ENCODE measurements around the gene AK2.
"Not testable (repeated sequence)": the region's sequence is repeated elsewhere in the genome, so short reads cannot be mapped to it uniquely, and the experiment has no call there.

AK2 gene

DNA sequence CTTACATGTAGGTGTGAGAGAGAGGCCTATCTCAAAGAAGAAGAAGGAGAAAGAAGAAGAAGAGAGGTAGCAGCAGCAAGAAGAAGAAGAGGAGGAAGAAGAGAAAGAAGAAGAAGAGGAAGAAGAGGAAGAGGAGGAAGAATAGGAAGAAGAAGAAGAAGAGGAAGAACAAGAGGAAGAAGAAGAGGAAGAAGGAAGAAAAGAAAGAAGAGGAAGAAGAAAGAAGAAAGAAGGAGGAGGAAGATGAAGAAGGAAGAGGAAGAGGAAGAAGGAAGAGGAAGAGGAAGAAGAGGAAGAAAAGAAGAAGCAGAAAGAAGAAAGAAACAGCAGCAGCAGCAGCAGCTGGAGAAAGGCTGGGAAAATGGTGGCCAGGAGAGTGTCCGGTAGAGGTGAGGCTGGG is 33.9 kb upstream of the AK2 start:
- TF ChIP-seq EZH2phosphoT487 (IDR thresholded peaks at IDR 0.05; ENCODE audit: borderline replicate concordance, low read length), result no peak
- TF ChIP-seq, protein P1, sequence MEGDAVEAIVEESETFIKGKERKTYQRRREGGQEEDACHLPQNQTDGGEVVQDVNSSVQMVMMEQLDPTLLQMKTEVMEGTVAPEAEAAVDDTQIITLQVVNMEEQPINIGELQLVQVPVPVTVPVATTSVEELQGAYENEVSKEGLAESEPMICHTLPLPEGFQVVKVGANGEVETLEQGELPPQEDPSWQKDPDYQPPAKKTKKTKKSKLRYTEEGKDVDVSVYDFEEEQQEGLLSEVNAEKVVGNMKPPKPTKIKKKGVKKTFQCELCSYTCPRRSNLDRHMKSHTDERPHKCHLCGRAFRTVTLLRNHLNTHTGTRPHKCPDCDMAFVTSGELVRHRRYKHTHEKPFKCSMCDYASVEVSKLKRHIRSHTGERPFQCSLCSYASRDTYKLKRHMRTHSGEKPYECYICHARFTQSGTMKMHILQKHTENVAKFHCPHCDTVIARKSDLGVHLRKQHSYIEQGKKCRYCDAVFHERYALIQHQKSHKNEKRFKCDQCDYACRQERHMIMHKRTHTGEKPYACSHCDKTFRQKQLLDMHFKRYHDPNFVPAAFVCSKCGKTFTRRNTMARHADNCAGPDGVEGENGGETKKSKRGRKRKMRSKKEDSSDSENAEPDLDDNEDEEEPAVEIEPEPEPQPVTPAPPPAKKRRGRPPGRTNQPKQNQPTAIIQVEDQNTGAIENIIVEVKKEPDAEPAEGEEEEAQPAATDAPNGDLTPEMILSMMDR (IDR thresholded peaks at IDR 0.05; ENCODE audit: low read depth, low read length, poor library complexity, severe bottlenecking), result no peak
- peak overlapping the region; percentile 14; the same call in 1 of the 2 replicates for H3K4me2 ChIP-seq (ENCODE audit: low read length)
- H3K9me3 ChIP-seq (ENCODE audit: control insufficient read depth, insufficient read depth, low read length), result no peaks in the 10 kb centered on the region; the same call in 1 of the 2 replicates

DNA sequence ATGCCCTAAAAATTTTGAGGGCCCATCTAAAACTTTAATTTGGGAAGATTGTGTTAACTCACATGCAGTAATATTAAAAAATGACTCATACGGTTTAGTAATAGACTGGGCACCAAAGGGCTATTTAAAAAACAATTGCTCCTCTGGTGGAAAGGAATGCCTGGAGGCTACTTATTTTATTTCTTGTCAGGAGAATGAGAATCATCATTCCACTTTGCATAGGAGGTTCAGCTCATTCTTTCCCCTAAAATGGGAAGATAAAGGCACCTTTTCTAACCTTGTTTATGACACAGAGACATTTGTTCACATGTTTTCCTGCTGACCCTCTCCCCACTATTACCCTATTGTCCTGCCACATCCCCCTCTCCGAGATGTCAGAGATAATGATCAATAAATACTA is 31.4 kb upstream of the AK2 start:
- H3K79me2 ChIP-seq (ENCODE audit: control insufficient read depth, low read length); H3K27ac ChIP-seq (ENCODE audit: low read depth, low read length); H3K4me2 ChIP-seq (ENCODE audit: low read length); H3K9me2 ChIP-seq (replicated peaks; ENCODE audit: control insufficient read depth, low read length); H3K4me3 ChIP-seq (ENCODE audit: low read length); H3F3A ChIP-seq (ENCODE audit: control insufficient read depth, insufficient read depth); H4K20me1 ChIP-seq (ENCODE audit: control insufficient read depth, insufficient read depth, low read depth, low read length); H3K36me3 ChIP-seq (ENCODE audit: control insufficient read depth, low read length); H3K27me3 ChIP-seq (ENCODE audit: control insufficient read depth, low read length): not testable (repeated sequence)
- H3K4me1 ChIP-seq (ENCODE audit: control insufficient read depth, low read length), result peaks cover 12% of the 10 kb centered on the region
- H3K9me3 ChIP-seq (ENCODE audit: control insufficient read depth, insufficient read depth, low read length), result peaks cover 16% of the 10 kb centered on the region

More for the DNA sequence above, 33.9 kb upstream of the AK2 start:
- H3K27ac ChIP-seq (ENCODE audit: low read depth, low read length), result no peak overlapping the region
- no peaks in the 10 kb centered on the region for H3K36me3 ChIP-seq (ENCODE audit: control insufficient read depth, low read length)
- no peaks in the 10 kb centered on the region for H3K79me2 ChIP-seq (ENCODE audit: control insufficient read depth, low read length)
- peaks cover 12% of the 10 kb centered on the region for H3K4me1 ChIP-seq (ENCODE audit: control insufficient read depth, low read length)
- H4K20me1 ChIP-seq (ENCODE audit: control insufficient read depth, insufficient read depth, low read depth, low read length), result no peaks in the 10 kb centered on the region
- H3K9me2 ChIP-seq (replicated peaks; ENCODE audit: control insufficient read depth, low read length), result no peaks in the 10 kb centered on the region
- H3K4me3 ChIP-seq (ENCODE audit: low read length), result 0 out of 2 replicates have a peak overlapping the region, but pooled peaks have one; percentile 7
- no peaks in the 10 kb centered on the region; the same call in 1 of the 2 replicates for H3F3A ChIP-seq (ENCODE audit: control insufficient read depth, insufficient read depth)
- no peaks in the 10 kb centered on the region; the same call in 1 of the 2 replicates for H3K27me3 ChIP-seq (ENCODE audit: control insufficient read depth, low read length)

DNA sequence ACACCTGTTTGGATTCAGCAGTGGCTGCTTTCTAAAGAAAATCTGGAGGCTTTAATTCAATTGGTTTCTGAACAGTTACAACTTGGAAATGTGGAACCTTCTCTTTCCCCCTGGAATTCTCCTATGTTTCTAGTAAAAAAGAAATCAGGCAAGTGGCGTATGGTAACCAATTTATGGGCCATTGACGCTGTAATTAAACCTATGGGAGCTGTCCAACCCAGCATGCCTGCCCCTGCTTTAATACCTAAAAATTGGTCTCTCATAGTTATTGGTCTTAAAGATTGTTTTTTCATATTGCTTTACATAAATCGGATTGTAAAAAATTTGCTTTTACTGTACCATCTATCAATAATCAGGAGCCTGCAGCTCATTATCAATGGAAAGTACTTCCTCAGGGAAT is 29.8 kb upstream of the AK2 start:
- not testable (repeated sequence) for H3K27ac ChIP-seq (ENCODE audit: low read depth, low read length); H3K79me2 ChIP-seq (ENCODE audit: control insufficient read depth, low read length); H3K9me2 ChIP-seq (replicated peaks; ENCODE audit: control insufficient read depth, low read length); H3F3A ChIP-seq (ENCODE audit: control insufficient read depth, insufficient read depth); H3K27me3 ChIP-seq (ENCODE audit: control insufficient read depth, low read length); H4K20me1 ChIP-seq (ENCODE audit: control insufficient read depth, insufficient read depth, low read depth, low read length); H3K4me3 ChIP-seq (ENCODE audit: low read length); H3K4me2 ChIP-seq (ENCODE audit: low read length); H3K36me3 ChIP-seq (ENCODE audit: control insufficient read depth, low read length)
- peaks cover 11% of the 10 kb centered on the region for H3K4me1 ChIP-seq (ENCODE audit: control insufficient read depth, low read length)
- peaks cover 25% of the 10 kb centered on the region for H3K9me3 ChIP-seq (ENCODE audit: control insufficient read depth, insufficient read depth, low read length)

DNA sequence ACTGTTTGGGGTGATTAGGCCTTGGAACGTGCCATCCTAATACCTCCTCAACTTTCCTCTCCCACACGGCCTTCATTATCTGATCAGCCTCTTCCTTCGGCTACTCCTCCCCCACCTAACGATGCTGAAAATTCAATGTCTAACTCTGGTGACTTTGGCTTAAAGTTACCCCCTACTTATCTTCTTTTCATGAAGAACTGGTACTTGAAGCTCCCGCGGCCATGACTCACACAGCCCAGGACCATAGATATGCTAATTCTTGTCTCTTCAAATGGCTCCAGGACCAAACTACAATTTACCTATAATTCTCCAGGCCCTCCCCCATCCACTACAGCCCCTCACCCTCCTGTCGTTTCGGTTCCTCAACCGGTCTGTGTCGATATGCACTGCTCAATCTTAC is 28.6 kb upstream of the AK2 start:
- TF ChIP-seq EZH2phosphoT487 (IDR thresholded peaks at IDR 0.05; ENCODE audit: borderline replicate concordance, low read length), result no peak
- TF ChIP-seq, protein P1 (IDR thresholded peaks at IDR 0.05; ENCODE audit: low read depth, low read length, poor library complexity, severe bottlenecking), result no peak
- Histone ChIP-seq H3F3A (ENCODE audit: control insufficient read depth, insufficient read depth) (no peaks in the 10 kb centered on the region; the same call in 1 of the 2 replicates), H4K20me1 (ENCODE audit: control insufficient read depth, insufficient read depth, low read depth, low read length) (no peaks in the 10 kb centered on the region), H3K79me2 (ENCODE audit: control insufficient read depth, low read length) (no peaks in the 10 kb centered on the region), H3K9me3 (ENCODE audit: control insufficient read depth, insufficient read depth, low read length) (peaks cover 25% of the 10 kb centered on the region), H3K4me2 (ENCODE audit: low read length) (no peak overlapping the region), H3K27ac (ENCODE audit: low read depth, low read length) (no peak overlapping the region), H3K36me3 (ENCODE audit: control insufficient read depth, low read length) (no peaks in the 10 kb centered on the region), H3K4me3 (ENCODE audit: low read length) (no peak overlapping the region), H3K9me2 (replicated peaks; ENCODE audit: control insufficient read depth, low read length) (no peaks in the 10 kb centered on the region), H3K27me3 (ENCODE audit: control insufficient read depth, low read length) (no peaks in the 10 kb centered on the region; the same call in none of the 2 replicates), H3K4me1 (ENCODE audit: control insufficient read depth, low read length) (no peaks in the 10 kb centered on the region)

DNA sequence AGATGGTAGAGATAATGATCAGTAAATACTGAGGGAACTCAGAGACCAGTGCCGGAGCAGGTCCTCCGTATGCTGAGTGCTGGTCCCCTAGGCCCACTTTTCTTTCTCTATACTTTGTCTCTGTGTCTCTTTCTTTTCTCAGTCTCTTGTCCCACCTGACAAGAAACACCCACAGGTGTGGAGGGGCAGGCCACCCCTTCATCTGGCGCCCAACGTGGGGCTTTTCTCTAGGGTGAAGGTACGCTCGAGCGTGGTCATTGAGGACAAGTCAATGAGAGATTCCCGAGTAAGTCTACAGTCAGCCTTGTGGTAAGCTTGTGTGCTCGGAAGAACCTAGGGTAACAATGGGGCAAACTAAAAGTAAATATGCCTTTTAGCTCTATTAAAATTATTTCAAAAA is 27.6 kb upstream of the AK2 start:
- not testable (repeated sequence) for H4K20me1 ChIP-seq (ENCODE audit: control insufficient read depth, insufficient read depth, low read depth, low read length); H3K9me2 ChIP-seq (replicated peaks; ENCODE audit: control insufficient read depth, low read length)

More for the DNA sequence above, 27.6 kb upstream of the AK2 start:
- H3K36me3 ChIP-seq (ENCODE audit: control insufficient read depth, low read length); H3K27me3 ChIP-seq (ENCODE audit: control insufficient read depth, low read length); H3K79me2 ChIP-seq (ENCODE audit: control insufficient read depth, low read length); H3K27ac ChIP-seq (ENCODE audit: low read depth, low read length); H3K4me1 ChIP-seq (ENCODE audit: control insufficient read depth, low read length); H3K4me3 ChIP-seq (ENCODE audit: low read length); H3F3A ChIP-seq (ENCODE audit: control insufficient read depth, insufficient read depth); H3K4me2 ChIP-seq (ENCODE audit: low read length): not testable (repeated sequence)
- peaks cover 25% of the 10 kb centered on the region for H3K9me3 ChIP-seq (ENCODE audit: control insufficient read depth, insufficient read depth, low read length)
